ENCODE results near the gene TBL1X.

Gene TBL1X

DNA sequence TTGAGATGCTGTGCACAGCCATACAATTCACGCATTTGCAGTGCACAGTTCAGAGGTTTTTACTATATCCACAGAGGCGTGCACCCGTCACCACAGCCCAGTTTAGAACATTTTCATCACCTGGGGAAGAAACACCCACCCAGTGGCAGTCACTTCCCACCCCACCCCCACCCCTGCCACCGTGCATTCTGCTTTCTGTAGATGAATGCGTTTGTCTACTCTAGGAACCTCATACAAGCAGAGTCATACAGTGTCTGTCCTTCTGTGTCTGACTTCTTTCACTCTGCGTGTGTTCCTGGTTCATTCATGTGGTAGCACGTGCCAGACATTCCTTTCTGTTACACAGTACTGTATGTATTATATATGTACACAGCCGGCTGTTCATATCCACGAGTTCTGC, 122.8 kb downstream of the TBL1X start:
- DNase-seq (ENCODE audit: low spot score): no peak

DNA sequence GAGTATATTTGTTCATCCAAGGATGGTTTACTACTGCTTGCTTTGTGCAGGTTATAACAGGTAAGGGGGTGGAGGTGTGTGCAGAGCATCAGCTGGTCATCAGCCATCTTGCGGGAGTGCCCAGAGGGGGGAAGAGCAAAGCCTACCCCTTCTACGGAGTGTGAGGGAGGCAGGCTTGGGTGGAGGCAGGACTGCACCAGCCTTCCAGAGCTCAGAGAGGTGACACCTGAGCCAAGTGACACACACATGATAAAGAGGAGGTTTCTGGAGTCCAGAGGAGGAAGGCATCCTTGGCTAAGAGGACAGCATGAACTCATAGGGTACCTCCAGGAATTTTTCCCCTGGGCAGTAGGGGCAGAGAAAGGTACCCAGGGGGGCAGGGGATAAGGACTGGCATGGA, 126.6 kb downstream of the TBL1X start:
- DNase-seq (ENCODE audit: low spot score): no peak

DNA sequence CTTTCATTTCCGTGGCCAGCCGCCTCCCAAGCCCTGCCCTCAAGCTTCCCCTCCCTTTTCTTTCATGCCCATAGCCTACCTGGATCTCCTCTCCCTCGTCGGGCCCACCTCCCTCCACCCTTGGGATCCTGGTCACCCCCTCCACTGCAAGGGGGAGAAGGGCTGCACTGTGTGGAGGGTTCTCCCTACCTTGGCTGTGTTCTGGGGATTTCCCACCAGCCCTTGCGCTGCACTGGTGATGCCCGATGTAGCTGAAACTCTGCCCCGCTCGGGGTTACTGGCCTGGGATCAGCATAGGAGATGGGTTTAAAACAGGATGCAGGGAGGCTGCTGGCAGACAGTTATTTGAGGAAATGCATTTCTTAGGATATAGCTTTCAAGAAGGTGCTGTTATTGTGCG, 128.9 kb downstream of the TBL1X start:
- DNase-seq (ENCODE audit: low spot score): no peak

DNA sequence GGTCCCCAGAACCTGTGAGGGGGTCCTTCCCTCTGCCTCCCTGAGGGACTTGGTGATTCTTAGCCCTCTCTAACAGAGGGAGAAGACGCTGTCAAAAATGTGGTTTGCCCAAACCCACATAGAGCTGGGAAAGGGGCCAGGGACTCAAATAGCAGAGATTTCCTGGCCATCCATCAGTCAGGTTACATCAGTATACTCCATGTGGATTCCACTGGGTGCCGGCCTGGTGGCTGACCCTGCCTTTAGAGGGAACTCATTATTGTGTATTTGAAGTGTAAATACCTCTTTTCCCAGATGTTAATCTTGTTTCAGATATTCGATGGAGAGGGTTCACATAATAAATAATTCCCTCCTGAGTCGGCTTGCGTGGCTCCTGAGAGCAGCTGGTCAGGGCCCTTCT, 130.3 kb downstream of the TBL1X start:
- no peak for DNase-seq (ENCODE audit: low spot score)

DNA sequence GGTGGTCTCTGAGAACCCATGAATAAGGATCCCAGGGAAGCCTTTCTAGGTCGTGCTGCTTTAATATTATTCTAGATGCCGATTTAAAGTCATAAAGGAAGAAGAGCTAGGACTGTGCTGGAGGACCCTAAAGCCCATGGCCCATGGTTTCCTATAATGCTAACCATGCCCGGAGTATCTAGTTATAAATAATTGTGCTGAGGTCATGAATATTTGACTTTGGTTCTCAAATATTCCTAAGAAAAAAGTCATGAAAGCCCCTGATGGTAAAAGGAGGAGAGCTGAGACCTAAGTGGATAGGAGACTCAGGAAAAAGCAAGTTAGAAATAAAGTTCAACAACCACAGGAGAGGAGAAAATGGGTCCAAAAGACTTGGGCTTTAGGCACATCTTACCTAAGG, 132.0 kb downstream of the TBL1X start:
- no peak for DNase-seq (ENCODE audit: low spot score)

DNA sequence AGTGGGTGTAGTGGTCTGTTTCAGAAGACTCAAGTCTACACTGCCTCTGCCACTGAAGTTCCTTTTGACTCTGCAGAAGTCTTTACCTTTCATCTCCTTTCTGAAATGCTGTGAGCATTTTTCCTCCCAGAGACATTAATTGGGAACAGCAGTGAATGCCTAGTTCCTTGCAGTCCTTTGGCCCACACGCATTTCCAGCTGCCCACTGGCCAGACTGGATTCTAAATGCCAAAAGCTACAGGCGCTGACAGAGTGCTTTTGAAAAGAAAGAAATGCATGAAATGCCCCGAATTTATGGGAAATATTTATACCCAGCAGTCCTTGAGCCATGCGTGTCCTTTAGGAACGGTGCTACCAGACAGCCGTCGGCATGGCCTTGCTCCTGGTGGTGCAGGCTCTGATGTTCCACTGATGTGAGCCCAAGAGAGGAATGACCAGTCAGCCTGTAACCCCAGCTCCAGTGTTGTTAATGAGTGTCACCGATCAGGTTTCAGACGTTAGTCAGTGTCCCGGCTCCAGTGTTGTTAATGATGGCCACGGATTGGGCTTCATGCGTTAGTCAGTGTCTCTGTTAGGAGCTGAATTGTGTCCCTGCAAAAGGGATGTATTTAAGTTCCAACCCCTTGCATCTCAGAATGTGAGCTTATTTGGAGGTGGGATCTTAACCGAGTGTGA, 132.6 kb downstream of the TBL1X start:
- DNase-seq (ENCODE audit: low spot score): no peak

DNA sequence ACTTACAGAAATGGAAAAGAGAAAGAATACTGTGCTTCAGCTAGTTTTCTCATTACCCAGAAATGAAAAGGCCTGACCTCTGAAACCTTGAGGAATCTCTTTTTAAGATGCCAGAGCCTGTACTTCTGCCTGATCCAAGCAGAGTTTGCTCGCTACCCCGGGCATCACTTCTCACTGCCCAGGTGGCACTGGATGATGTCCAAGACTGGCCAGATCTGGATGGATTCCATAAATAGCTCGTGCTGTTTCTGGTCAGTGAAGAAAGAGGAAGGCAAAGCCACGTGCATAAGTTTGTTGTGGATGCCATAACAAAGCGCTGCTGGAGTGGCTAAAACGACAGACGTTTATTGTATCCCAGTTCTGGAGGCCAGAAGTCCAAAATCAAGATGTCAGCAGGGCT, 133.5 kb downstream of the TBL1X start:
- no peak for DNase-seq (ENCODE audit: low spot score)

DNA sequence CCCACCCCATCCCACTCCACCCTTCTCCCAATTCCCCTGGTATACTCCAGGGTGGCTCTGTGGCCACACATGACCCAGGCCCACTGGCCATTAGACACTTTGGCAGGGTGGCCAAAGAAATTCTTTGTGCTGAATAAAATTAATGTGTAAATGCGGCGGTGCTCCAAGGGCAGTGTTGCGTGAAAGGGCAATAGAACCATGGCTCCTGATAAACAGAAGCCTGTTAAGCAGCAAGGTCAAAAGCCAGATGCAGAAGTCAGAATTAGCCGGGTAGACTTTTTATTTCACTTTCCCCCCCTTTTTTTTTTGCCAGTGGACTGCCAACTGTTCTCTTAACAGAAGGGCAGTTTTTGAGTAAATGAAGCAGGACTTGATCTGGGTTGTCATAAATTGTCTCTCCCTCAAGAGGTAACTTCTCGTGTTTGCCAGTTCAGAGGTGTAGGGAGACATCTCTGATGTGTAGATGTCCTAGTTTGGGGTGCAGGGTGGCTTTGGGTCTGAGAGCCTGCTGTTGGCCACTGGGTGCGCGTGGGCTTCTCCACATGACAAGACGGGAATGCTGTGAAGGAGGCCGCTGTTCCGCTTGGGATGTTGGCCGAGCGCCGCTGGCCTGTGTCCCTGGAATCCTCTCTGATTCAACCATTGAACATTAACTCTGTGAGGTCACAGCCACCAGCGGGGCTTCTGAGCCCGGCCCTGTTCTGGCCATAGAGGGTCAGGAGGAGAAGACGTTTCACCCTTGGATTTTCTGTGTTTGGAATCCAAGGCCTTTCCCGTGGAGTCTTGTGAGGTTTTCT, 139.5 kb downstream of the TBL1X start:
- DNase-seq (ENCODE audit: low spot score): no peak

DNA sequence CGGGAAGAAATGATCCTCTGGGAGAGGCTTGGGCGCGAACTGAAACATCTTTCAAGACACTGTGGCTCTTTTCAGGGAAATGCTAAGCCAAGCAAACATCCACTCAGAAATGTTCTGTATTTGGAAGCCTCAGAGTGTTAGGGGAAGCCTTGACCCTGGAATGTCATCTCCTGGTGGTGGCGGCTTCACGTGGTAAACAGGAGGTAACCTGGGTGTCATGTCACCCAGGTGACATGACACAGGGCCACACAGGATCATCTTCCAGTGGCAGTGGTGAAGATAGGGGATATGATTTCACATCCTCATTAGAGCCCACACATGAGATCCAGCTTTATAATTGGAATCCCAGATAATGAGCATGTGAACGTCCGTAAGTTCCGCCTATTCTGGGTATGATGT, 140.0 kb downstream of the TBL1X start:
- DNase-seq (ENCODE audit: low spot score): no peak

DNA sequence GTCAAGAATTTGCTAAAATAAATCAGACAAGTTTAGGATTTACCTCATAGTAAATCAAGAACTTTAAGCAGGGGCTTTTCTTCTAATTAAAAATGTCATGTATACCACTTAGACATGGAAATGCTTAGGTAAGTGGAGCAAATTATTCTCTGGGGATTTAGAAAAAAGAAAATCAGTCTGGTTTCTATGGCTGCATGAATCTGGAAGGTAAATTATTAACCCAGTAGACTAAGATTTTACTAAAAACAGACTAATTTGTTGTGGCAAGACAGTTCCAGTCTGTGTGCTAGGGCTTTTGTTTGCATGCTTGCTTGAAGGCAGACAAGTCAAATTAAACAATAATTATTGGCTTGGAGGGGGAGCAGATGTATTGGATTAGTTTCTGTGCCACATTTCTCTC, 140.6 kb downstream of the TBL1X start:
- DNase-seq (ENCODE audit: low spot score): no peak

DNA sequence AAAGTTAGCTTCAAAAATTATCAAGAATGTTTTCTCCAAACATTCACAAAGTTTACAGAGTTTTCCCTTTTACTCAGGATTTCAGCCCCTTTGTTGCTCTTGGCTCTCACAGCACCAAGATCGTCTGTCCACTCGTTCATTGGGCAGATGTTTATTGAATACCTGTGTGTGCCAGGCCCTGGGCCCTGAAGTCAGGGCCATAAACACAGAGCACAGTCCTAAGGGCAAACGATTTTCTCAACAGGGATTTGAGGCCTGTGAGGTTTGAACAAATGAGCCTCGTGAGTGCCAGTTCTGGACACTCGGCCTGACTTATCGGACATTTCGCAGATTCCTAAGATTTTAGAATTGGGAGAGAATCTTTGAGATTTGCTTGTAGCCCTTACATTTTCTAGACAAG, 142.1 kb downstream of the TBL1X start:
- DNase-seq (ENCODE audit: low spot score): no peak

DNA sequence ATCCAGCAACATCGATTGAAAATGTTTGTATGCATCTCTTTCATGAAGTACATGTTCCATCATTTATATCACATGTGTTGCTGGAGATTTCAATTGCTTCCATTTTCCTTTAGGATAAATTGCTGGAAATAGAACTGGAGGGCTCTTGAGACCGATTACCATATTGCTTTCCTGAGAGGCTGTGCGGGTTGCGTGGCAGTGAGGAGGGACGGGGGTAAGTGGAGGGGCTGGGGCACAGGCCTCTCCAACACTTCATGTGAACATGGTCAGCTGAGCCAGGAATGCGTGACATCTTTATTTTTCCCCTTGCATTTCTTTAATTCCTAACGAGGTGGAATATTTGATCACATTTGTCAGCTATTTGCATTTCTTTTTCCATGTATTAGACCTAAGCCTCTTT, 144.6 kb downstream of the TBL1X start:
- no peak for DNase-seq (ENCODE audit: low spot score)

DNA sequence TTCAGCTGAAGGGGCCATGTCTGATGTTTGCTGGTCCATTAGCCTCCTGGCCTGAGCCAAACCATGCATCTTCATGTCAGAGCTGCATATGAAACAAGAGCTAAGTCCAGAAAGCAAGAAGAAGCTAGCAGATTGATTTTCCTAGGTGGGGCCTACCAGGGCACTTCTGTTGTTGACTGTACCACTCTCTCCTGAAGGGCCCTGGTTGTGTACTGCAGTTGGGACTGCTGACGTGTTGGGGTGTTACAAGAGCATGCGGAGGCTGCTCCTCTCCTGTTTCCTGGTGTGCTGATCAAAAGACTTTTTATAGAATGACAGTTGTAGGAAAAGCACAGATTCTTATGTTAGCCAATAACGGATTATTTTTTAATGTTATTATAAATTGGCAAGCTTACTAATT, 145.1 kb downstream of the TBL1X start:
- no peak for DNase-seq (ENCODE audit: low spot score)

DNA sequence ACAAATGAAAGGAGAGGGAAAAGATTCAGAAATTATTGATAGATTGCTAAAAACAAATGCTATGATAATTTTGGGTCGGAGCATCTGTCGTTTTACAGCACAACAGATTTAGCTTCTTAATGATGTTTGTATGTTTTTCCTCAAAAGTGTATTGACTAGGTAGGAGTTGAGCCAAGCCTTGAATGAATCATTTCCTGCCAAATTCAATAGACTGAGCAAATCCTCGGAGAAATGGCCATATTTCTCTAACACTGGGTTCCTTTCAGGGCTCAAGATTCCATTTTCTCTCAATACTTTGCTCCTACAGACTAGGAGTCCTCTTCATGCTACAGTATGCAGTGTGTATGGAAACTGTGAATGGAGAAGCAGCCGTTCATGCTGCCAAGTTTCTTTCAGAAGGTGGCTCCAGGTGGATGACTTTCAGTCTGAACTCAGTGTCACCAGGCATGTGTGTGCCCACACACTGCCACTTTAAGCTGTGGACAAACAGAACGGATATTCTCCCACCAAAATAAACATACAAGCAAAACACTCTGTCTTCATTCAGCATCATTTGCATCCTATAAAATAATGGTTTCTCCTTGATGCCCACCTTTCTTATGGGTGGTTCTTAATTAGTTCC, 146.0 kb downstream of the TBL1X start:
- no peak for DNase-seq (ENCODE audit: low spot score)

DNA sequence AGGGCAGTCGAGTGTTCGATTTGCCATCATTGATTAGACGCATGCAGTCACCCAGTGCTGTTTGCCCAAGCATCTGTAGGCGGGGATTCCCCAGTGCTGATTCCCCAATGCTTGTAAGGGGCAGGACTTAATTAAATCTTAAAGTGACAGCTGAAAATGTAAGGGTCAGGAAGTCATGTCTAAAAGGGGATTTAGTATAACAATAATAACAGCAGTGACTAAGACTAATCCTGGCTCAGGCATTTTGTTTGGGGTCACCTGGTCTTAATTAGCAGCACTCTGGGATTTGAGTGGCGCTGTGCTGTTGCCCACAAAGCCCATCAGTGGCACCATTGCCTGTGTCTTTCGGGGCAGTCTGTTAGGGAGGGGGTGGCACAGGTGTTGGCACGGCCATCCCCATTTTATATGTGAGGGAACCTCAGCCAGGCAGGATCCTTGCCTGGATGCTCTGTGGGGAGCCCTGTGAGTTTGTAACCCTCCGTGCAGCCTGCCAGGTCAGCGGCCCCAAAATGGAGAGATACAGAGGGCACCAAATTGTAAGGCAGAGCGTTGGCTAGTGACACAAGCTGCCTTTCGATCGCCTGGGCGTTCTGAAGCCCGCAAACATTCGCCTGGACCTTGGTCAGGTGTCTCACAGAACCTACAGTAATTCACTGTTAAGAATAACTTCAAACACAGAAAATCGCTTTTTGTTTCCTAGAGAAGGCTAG, 146.7 kb downstream of the TBL1X start:
- no peak for DNase-seq (ENCODE audit: low spot score)

DNA sequence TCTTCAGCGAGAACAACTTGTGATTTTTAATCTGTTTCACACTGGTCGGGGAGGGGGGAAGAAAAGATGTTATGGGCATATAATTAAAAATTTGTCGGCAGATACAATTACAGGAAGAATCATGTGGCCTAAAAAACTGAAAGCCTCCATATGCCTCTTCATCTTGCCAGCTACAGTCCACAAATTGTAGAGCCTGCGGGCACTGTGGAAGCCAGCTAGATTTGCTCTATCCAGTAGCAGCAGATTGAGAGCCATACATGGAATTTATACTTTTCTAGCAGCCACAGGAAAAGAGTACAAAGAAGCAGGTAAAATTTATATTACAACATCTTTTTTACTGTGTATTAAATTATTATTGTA, 147.3 kb downstream of the TBL1X start:
- DNase-seq (ENCODE audit: low spot score): no peak

DNA sequence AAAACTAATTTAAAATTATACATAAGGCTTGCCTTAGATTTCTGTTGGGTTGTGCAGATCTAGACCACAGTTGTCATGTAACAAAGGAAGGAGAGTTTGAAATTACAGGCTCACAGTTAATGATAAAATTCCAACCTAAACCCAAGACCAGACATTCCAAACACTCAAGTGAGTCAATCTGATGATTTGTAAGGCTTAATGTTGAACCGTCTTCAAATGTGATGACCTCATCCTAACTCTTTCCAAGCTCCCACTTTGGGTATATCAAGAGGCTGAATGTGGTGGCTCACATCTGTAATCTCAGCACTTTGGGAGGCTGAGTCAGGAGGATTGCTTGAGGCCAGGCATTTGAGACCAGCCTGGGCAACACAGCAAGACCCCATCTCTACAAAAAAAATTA, 149.2 kb downstream of the TBL1X start:
- no peak for DNase-seq (ENCODE audit: low spot score)

DNA sequence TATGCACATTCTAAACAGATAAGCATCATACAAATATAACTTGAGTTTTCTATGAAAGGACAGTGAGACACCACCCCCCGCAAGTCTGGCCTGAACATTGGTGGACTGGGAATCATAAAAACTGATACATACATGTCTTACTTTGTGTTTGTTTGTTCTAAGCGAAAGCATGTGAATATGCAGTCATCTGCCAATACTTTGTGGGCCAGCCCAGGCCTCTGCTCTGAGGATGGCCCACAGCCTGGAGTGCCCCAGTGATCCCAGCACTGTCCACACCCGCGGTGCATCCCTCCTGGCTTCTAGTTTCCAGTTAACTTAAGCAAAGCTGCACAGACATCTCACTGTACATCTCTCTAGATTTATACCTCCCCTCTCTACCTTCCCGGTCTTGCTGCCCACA, 154.3 kb downstream of the TBL1X start:
- DNase-seq (ENCODE audit: low spot score): no peak

DNA sequence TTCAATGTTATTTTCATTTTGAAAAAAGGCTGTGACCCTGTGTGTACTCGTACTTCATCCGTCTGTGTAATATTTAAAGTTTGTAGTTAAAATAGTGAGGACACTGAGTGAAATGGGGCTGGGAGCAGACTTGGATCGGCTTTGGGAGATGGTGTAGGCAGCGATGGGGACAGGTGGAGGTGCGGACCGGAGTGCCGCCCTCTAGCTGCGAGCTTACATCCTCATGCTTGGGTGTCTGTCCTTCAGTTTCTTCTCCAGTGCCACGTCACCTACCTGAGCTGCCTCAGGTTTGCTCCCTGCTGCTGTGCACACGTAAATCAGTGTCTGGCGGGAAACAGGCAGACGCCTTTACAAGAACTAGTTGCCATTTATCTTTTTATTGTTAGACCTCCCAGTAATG, 154.7 kb downstream of the TBL1X start:
- DNase-seq (ENCODE audit: low spot score): no peak

DNA sequence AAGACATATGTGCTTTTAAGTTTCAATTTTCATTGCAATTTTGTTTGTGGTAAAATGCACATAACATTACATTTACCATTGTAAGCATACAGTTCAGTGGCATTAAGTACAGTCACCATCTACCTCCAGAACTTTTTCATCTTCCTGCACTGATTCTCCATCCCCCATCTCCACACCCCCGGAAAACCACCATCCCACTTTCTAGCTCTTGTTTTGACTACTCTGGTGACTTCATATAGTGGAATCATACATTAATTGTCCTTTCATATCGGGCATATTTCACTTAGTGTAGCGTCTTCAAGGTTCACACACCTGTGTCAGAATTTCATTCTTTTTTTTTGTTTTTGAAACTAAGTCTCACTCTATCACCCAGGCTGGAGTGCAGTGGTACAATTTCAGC, 157.3 kb downstream of the TBL1X start:
- DNase-seq (ENCODE audit: low spot score): no peak

DNA sequence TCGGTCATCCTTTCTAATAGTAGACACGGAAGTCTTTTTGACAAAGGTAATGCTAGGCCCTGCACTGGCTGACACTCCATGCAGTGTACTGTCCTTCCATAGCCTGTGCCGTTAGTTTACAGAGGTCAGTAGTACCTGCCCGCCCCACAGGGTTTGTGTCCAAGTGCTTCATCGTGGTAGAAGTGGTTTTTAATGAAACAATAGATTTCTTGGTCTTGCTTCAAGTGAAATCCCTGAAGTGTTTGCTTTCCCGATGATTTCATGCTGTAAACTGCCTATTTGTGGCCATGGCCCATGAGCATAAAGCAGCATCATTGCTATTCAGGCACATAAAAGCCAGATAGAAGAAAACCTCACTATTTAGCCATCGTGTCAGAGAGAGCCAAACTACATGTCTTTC, 161.5 kb downstream of the TBL1X start:
- no peak for DNase-seq (ENCODE audit: low spot score)

DNA sequence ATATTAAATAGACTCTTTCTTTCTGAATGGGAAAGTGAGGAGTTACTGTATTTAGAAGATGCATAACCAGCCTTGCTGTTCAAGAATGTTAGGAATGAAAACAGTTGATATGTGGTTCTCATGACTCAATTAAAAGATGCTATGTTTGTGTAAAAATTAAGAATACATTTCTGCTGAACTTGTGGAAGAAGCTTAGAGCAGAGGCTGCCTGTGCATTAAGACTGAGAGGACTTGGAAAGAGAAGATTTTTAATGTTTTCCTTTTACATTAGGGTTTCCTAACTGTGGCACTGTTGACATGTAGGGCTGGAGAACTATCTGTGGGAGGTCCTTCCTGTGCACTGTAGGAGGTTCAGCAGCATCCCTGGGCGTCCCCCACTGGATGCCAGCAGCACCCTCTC, 163.1 kb downstream of the TBL1X start:
- DNase-seq (ENCODE audit: low spot score): no peak
